MV-4-11 (cell line): ENCODE results near the gene PLAU.
A peak's percentile ranks its signal among the peaks of the same experiment; 100 is the strongest.

Source experiments
- DNase-seq: peaks from one replicate; lab custom pipeline; 2025; lab: John Stamatoyannopoulos, UW

Gene PLAU

DNA sequence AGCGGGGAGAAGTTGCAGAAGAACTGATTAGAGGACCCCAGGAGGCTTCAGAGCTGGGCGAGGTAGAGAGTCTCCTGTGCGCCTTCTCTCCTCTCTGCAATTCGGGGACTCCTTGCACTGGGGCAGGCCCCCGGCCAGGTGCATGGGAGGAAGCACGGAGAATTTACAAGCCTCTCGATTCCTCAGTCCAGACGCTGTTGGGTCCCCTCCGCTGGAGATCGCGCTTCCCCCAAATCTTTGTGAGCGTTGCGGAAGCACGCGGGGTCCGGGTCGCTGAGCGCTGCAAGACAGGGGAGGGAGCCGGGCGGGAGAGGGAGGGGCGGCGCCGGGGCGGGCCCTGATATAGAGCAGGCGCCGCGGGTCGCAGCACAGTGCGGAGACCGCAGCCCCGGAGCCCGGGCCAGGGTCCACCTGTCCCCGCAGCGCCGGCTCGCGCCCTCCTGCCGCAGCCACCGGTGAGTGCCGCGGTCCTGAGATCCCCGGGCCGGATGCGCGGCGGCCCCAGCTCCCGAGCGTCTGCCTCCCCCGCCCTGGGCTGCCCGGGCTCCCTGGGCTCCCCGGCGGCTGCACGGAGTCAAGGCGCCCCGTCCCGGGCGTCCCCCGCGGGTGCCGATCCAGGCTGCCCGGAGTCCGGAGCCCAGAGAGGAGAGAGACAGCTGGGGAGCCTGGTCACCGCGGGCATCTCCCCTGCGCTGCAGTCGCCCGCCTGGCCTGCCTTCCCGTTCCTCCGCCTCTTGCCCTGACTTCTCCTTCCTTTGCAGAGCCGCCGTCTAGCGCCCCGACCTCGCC lies at the start of gene PLAU:
TSS of gene PLAU (plus strand) at position 369 of the 789 bp plus-strand sequence. CDS start 424 bp downstream, outside the sequence.
- DNase-seq = peak; percentile 58

DNA sequence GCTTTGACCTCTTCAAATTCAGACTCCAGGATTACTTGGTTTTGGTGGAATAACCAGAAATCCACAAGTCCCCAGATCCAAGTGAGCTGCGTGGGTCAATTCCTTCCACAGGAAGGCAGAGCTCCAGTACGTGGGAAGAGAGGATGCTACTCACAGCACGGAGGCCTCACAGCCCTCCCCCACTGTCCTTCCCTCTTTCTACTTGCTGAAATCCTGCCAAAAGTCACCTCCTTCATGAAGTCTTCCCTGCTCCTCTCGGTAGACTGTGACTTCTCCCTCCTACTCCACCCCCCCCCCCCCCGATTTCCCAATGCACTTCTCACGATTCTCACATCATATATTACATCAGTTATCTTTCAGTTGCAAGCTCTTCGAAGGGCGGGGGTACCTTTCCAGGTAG lies 48.9 kb upstream of the PLAU start:
- no peak for DNase-seq

DNA sequence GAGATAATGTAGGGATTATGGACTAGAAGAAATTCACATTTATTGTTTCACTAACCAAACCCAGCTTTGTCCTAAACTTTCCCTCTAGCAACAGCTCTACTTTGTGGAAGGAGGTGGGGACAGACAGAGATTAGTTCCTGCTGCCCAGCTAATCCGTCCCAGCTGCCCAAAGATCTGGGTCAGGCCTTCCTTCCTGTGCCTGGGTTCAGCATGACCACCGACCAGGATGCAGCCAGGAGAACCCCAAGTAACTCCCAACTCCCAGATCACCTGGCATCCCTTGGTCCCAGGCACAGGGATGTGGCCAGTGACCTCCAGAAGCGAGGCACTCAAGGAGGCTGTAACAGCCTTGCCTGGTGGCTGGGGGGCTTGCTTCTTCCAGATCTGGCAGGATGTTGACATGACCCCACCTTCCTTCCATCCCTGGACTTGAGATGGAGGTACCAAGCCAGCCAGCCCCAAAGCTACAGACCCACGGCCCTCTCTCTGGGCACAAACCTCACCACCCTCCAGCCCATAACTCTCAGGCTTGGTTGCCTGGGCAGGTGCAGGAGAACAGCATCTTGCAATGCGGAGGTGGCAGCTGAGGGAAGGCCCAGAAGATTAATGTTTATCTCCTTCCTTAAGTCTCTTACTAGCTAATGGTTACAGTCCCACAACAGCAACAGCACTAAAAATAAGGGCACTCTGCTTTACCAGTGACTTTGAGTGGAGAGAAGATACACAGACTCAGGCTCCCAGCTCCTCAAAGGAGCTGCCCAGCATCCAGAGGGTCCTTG lies 47.7 kb upstream of the PLAU start:
- no peak for DNase-seq

DNA sequence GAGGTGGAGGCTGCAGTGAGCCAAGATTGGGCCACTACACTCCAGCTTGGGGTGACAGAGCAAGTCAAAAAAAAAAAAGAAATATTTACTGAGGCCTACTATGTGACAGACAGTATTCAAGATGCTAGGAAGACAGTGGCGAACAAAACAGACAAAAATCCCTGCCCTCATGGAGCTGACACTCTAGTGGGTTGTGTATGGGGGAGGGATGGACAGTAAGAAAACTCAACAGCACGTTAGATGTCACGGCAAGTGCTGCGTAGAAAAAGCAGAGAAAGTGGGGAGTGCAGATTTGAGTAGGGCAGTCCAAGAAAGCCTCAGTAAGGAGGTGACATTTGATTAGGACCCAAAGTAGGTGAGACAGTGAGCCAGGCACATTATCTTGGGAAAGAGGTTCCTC lies 46.7 kb upstream of the PLAU start:
- DNase-seq = no peak

DNA sequence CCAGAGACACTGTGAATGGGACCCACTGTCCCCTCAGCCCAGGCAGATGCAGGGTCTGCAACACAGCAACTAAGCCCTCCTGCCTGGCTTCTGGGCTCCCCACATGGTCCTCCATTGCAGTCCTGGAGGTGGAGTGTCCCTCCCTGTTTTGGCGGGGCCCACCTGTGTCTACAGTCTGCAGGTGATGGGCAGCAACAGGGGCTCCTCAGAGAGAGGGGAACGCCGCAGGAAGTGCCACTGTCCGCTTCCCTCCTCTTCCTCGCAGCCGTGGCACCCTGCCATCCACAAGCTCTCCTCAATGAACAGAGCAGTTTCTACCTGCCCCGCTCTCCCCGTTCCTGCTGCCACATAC lies 45.8 kb upstream of the PLAU start:
- DNase-seq = no peak

DNA sequence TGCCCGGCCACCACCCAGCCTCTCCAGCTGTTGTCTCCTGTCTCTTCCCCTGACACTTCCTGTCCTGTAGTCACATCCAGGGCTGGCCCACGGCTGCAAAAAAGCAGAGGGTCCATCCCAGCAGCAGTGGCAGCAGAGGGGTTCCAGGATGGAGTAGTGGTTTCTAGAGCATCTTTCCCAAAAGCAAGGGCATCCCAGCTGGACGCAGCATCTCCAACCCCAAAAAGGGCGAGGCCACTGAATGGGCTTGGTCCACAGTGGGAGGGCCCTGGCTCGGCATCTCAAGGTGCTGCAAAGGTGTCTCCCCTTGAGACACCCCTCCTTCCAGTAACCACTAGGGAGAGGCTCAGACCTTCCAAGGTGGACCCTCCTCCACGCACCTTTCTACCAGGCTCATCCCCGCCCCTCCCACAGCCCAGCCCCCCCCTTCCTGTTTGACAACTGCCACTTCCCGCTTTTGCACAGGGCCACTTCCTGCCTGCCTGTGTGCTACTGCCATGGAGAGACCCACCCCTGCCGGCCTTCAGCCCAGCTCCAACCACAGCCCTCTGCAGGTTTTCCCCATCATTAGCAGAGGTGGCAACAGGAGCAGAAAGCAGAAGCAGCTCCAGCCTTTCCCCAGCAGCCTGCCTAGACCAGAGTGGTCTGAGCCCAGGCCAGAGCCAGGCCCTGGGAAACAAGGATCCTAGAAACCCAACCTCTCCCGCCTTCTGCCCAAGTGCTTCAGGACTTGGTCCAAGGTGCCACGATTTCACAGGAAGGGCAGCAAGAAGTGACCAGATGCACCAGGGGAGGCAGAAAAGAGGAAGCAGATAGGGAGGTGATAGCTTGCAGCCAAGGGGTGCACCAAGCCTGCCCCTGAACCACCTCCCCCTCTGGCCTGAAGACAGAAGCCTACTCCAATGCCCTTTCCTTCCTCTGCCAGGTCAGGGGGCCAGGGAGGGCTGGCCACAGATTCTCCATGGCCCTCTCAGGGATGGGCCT lies 45.2 kb upstream of the PLAU start:
- peak; percentile 91 for DNase-seq

DNA sequence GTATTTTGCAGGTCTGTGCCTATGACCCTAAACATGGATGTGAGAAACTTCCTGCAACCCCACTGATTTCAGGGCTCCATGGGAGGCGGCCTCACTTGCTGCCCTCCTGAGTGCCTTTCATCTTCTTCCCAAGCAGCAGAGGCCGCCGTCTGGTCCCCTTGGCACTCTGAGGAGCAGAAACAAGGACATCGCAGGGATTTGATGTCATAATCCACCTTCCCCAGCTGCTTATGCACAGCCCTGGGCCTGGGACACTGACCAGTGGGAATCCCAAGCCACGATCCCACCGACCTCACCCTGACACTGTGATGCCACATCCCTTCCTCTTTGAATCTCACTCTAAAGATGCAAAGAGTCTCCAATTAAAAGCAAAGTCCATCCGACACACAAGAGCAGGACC lies 44.3 kb upstream of the PLAU start:
- DNase-seq = no peak

DNA sequence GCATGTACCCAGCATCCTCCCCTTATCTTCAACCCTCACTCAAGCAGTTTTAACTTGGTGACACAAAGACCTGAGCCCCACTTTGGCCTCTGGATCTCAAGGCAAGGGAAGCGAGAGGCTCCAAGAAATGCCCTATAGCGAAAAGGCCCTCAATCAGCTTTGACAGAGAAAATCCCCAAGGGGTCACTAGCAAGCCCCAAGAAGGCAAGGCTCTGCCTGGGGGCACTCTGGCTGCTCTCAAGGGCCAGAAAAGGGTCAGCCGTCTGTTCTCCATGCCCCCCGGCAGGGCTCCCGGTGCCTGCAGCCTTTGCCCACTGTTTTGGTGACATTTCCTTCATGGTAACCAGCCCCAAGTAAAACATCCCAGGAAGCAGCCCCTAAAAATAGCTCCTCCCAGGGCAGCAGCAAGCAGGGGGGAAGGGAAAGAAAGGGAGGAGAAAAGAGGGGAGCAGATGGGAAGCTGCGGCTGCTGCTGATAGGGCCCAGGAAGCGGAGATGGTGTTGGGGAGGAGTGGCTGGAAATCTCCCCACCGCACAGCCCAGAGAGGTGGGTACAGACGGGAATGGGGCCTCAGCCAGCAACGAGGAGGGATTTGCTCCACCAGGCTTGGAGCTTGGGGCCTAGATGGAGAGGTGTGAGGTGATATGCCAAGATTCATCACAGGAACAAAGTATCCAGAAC lies 43.7 kb upstream of the PLAU start:
- DNase-seq = no peak

DNA sequence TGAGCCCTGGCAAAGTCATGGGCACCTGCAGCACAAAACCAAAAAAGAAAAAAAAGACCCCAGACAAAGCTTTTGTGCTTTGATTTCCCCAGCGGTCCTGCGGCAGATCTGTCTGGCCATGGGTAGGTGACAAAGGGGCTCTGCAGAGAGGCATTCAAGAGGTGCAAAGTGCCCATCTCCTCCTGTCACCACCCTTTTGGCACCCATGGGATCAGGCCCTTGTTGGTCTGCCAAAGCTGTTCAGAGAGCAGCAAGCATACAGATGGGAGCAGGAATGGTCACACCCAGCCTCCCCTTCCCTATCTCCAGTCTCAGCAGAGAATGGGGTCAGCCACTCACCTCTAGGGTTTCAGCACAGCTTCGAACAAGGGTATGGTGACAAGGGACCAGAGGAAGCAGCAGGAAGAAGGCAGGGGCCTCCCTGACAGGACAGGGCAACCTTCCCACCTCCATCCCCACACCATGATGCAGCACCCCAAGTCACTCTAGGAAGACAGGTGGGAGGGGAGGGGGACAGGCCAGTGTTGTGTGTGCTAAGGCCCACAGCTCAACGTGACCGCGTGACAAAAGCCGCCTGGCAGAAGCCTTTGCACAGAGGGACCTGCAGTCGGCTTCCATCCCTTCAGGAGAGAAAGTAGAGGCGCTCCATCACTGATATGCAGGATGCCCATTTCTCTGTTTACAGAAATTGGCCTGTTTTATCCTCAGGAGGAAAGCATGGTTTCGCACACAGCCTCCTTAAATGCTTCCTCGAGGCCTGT lies 42.9 kb upstream of the PLAU start:
- DNase-seq = no peak

DNA sequence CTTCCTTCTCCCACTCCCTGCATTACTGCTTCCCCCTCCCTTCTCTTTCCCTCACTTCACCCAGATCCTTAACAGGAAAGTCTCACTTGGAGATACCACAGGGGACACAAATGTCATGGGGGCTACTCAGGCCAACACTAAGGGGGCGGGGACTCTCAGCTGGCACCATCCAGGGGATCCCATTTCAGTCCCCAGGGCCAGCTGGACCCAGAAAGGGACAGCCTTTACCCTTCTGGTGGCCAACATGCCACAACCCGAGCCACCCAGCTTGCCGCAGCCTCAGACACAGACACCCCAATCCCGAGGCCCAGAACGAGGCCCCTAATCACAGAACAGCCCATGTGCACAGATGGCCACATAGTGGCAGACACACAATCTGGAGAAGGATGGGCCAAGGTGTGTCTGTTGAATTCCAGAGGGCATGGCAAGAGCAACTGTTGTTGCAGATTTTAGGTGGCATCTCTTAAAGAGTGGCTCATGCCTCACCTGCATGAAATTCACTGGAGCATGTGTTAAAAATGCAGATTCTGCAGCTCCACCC lies 42.2 kb upstream of the PLAU start:
- no peak for DNase-seq

DNA sequence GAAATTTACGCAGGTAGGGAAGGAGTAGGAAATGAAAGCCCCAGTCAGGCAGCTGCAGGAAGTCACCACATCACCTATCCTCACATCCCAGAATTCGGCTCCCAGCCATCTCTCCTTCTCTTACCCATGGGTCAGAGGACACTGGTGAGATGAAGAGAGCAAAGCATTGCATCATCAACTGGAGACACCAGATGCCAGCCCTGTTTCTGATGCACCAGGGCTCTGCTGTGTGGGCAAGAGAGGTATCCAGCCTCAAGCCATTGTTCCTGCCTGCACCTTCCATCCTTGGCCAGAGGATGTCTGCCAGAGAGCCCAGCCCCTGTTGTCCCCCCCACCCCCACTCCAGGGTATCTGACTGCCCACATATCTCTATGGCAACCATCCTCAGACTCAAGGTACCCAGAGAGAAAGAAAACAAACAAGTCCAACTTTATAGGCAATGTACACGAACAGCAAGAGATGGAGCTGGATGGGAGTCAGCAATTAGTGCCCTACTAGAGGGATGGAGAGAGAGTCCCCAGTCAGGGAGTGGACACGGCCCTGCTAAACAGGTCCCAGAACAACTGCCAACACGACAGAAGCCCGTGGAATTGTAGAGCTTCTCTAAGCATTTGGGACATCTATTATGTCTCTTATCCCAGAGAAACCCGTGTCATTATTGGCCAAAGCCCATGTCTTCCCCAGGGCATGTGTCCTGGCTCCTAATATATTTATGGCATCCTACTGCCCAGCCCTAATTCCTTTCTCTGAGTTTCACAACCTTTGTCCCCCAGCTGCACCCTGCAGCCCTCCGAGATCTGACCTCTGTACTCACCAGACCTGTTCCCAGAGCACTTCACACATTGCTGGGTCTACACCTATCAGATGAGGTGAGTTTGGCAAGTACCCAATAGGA lies 39.4 kb upstream of the PLAU start:
- DNase-seq = no peak

DNA sequence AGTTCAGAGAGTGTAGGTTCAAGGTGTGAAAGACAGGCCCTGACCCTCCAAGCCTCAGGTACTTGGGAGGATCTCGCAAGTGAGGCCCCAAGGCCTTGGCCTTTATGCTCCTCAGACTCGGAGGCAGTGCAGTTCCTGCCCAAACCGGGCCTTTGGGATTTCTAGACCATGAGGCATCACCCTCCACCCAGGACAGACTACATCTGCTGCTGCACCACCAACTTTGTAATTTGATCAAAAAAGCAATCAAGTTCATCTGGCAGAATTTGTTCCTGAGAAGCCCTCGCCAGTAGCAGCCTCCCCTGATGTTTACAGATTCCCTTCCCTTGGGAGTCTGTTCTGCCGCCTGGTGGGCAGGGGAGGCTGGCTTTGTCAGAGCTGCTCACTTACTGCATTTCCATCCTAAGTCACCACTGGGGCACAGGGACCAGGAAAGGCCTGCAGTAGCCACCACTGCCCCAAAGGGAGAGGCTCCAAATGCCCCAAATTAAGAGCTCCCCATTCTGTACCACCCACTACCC lies 38.7 kb upstream of the PLAU start:
- no peak for DNase-seq

DNA sequence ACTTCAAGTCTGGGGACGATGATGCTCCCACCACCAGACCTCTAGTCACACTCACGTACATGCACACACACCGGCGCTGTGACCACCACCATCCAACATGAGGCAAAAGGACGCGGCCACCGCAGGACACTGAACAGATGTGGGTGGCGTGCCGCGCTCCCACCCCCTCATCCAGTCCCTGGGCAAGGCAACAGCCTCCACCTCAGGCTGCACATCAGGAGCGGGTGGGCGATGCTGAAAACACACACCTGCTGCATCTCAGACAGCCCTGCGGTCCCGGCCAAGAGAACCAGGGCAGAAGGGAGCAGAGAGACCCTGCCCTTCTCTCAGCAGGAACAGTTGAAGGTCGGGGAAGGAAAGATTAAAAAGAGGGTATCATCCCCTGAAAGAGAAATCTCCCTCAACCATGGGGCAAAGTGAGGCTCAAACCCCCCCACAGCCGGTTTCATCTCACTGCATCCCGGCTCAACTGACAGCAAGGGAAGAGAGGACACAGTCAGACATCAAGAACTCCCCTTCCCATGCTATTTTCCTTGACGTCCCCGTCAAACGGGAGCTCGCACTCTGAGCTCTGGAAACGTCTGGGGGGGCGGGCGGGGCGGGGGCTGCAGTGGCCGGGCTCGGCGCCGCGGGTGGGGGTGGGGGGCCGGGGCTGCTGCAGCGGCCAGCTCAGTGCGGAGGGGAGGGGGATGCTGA lies 37.6 kb upstream of the PLAU start:
- no peak for DNase-seq

DNA sequence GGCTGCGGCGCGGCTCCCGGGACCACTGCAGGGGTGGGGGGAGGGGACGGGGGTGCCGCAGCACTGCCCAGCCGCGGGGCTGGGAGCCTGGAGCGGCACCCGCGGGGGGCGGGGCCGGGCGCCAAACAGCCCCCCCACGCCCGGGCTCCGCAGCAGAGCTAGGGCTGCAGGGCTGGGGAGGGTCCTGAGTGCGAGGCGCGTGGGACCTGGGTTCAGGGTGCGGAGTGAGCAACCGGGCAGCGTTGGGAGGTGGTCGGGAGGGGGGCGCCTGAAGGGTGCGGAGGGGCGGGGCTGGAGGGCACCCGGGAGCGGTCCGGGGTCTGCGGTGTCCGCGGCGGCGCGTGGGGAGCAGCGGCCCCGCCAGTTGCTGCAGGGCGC lies 37.1 kb upstream of the PLAU start:
- no peak for DNase-seq

DNA sequence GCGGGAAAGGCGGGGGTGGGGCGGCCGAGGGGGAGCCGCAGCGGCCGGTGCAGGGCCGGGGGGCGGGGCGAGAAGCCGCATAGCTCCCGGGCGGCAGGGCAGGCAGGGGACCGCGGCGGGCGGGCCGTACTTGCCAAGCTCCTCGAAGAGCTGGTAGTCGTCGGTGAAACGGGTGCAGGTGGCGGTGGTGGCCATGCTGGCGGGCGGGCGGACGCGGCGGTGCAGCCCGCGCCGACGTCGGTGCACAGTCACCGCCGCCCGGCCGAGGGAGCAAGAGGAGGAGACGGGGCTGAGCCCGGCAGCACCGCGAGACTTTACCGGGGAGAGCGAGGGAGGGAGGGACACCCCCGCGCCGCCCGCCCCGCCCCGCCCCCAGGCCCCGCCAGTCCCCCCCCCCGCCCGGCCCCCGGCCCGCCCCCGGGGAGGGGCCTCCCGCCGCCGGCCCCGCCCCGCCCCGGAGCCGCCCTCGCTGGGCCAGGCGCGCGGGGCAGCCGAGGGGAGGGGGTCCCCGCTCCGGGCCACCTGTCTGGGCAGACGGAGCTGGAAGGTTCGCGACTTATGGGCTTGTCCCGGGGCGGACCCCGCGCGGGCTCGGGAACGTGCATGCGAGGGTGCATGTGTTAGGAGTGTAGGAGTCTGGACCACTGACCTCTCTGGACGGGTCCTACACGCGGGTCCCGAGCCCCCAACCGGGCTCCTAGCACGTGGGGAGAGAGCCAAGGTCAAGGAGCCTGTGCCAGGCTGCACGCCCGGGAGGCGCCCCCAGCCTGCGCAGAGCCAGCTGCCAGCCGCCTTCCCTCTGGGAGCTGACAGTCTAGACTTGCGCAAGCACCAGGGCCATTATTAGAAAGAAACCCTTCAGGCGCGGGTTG lies 36.4 kb upstream of the PLAU start, which contains the start of gene CAMK2G:
TSS of gene CAMK2G (minus strand) at position 289 of the 872 bp plus-strand sequence. CDS start at position 195, 94 bp downstream.
- peak; percentile 69 for DNase-seq

DNA sequence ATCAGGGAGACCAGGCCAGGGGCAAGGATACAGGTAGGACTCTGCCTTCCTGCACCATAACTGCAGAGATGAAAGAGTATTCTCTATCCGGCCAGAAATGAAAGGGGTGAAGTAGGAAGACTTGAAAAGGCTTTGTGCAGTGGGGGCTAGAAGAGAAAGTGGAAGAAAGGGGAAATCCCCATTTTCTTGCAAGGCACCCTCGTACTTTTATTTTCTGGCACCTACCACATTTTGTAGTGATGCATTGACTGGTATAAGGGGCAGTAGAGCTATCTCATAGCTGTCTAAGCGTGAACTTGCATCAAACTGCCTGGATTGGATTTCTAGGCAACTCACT lies 35.8 kb upstream of the PLAU start:
- peak; percentile 50 for DNase-seq

DNA sequence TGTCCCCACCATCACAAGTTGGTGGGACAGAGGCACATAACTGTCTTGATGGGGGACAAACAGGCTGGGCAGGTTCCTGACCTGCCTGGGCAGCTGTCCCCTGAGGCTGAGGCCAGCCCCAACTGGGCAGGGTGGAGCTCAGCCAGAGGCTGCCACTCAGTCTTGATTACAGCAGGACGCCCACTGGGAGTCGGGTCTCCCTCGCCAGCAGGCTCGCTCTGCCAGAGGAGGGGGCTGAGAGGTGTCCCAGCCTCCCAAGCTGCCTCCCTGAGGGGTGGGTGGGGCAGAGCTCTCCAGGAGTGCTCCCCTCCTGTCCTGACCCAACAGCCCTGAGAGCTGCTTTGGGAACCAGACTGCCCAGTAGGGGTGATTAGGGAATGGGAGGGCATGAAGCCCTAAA lies 34.8 kb upstream of the PLAU start:
- DNase-seq = no peak

DNA sequence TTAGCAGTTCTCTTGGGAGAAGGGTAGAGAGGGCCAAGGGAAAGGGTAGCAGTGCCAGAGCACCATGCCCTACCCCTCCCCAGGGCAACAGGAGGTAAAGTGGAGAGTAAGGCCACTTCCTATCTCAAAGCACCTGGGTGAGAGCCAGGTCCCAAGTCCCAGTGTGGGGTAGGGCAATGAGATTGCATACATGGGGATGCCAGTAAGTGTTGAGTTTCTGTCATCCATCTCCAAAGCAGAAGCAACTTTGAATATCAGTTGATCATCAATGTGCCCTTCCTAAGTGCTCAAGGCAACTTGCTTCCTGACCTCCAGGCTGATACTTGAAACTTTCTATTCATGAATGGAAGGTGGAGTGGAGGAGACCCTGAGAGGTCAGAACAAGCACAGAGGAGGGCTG lies 34.4 kb upstream of the PLAU start:
- DNase-seq = no peak
